ENCODE measurements around the gene LAMA3.
A peak's percentile ranks its signal among the peaks of the same experiment; 100 is the strongest.

The LAMA3 gene

GRCh38 chr18:23903971-23904370, 214.7 kb downstream of the LAMA3 start:
- Histone ChIP-seq H3K9ac (ENCODE audit: low read depth, low read length, poor library complexity) (no peak overlapping the region), H2BK120ac (ENCODE audit: low read depth, low read length) (no peak overlapping the region), H3K27me3 (ENCODE audit: control insufficient read depth in 3 of 3, insufficient read depth in 3 of 3, low read depth in 1 of 3, low read length in 3 of 3) (peaks cover 0 to 23% (median 0%) of the 10 kb centered on the region in 3 experiments), H3K4ac (ENCODE audit: low read length) (no peak overlapping the region), H4K91ac (ENCODE audit: low read depth, low read length, poor library complexity) (no peak overlapping the region), H3K27ac (replicated peaks; ENCODE audit: low read length) (no peak overlapping the region), H3K23ac (ENCODE audit: low read depth, low read length, poor library complexity) (peak overlapping the region; percentile 32), H2BK15ac (ENCODE audit: low read length) (no peak overlapping the region), H2BK5ac (ENCODE audit: low read length) (no peak overlapping the region), H4K8ac (ENCODE audit: low read depth, low read length) (no peak overlapping the region), H3K79me1 (ENCODE audit: low read depth, low read length) (no peaks in the 10 kb centered on the region), H3K18ac (ENCODE audit: low read length) (no peak overlapping the region), H3K14ac (ENCODE audit: low read length) (peak overlapping the region; percentile 39), H2BK12ac (ENCODE audit: low read length) (no peak overlapping the region), H3K4me1 (ENCODE audit: control insufficient read depth in 2 of 2, insufficient read depth in 1 of 2, low read depth in 1 of 2, low read length in 2 of 2) (no peaks in the 10 kb centered on the region), H3K4me3 (ENCODE audit: low read length in 2 of 2) (no peak overlapping the region), H3K4me2 (ENCODE audit: insufficient read depth, low read length, poor library complexity, severe bottlenecking) (no peak overlapping the region), H3K9me3 (replicated peaks in 1 of 2; ENCODE audit: control insufficient read depth in 2 of 2, insufficient read depth in 1 of 2, low read depth in 1 of 2, low read length in 2 of 2) (no peaks in the 10 kb centered on the region), H2AFZ (ENCODE audit: low read length) (no peak overlapping the region), H2AK5ac (ENCODE audit: low read depth, low read length) (no peak overlapping the region), H3K36me3 (replicated peaks in 1 of 2; ENCODE audit: control insufficient read depth in 2 of 2, insufficient read depth in 2 of 2, low read length in 2 of 2) (no peaks in the 10 kb centered on the region)
- WGBS, 2 donors (ENCODE audit: extremely low coverage in 2 of 2, insufficient read length in 2 of 2, insufficient replicate concordance in 1 of 2): no CpG with 5 or more reads among the region's 7 CpGs
- no peak for DNase-seq (ENCODE audit: low spot score)

- H4K91ac ChIP-seq (ENCODE audit: low read depth, low read length, poor library complexity): no peak overlapping the region
- H3K23ac ChIP-seq (ENCODE audit: low read depth, low read length, poor library complexity): no peak overlapping the region
- WGBS, 2 donors (ENCODE audit: extremely low coverage in 2 of 2, insufficient read length in 2 of 2, insufficient replicate concordance in 1 of 2): no CpG with 5 or more reads among the region's 2 CpGs
- no peaks in the 10 kb centered on the region for H3K4me1 ChIP-seq (ENCODE audit: control insufficient read depth in 2 of 2, insufficient read depth in 1 of 2, low read depth in 1 of 2, low read length in 2 of 2)
- no peak overlapping the region for H3K4ac ChIP-seq (ENCODE audit: low read length)
- H2AK5ac ChIP-seq (ENCODE audit: low read depth, low read length): no peak overlapping the region
- H3K36me3 ChIP-seq (replicated peaks in 1 of 2; ENCODE audit: control insufficient read depth in 2 of 2, insufficient read depth in 2 of 2, low read length in 2 of 2): no peaks in the 10 kb centered on the region
- no peak overlapping the region for H3K4me2 ChIP-seq (ENCODE audit: insufficient read depth, low read length, poor library complexity, severe bottlenecking)
- H2BK5ac ChIP-seq (ENCODE audit: low read length): no peak overlapping the region
- no peak overlapping the region for H2BK12ac ChIP-seq (ENCODE audit: low read length)
- no peak overlapping the region for H3K27ac ChIP-seq (replicated peaks; ENCODE audit: low read length)
- H3K79me1 ChIP-seq (ENCODE audit: low read depth, low read length): no peaks in the 10 kb centered on the region
- H3K9me3 ChIP-seq (replicated peaks in 1 of 2; ENCODE audit: control insufficient read depth in 2 of 2, insufficient read depth in 1 of 2, low read depth in 1 of 2, low read length in 2 of 2): no peaks in the 10 kb centered on the region
- H4K8ac ChIP-seq (ENCODE audit: low read depth, low read length): no peak overlapping the region
- H2BK15ac ChIP-seq (ENCODE audit: low read length): no peak overlapping the region
- H3K14ac ChIP-seq (ENCODE audit: low read length): no peak overlapping the region
- H3K18ac ChIP-seq (ENCODE audit: low read length): no peak overlapping the region
- DNase-seq (ENCODE audit: low spot score): no peak
- H2AFZ ChIP-seq (ENCODE audit: low read length): no peak overlapping the region
- no peak overlapping the region for H2BK120ac ChIP-seq (ENCODE audit: low read depth, low read length)
- H3K9ac ChIP-seq (ENCODE audit: low read depth, low read length, poor library complexity): no peak overlapping the region
- H3K27me3 ChIP-seq (ENCODE audit: control insufficient read depth in 3 of 3, insufficient read depth in 3 of 3, low read depth in 1 of 3, low read length in 3 of 3): peaks cover 0 to 15% (median 0%) of the 10 kb centered on the region in 3 experiments
- no peak overlapping the region for H3K4me3 ChIP-seq (ENCODE audit: low read length in 2 of 2)
Measured at GRCh38 chr18:23906658-23907057, 217.4 kb downstream of the LAMA3 start.

DNA sequence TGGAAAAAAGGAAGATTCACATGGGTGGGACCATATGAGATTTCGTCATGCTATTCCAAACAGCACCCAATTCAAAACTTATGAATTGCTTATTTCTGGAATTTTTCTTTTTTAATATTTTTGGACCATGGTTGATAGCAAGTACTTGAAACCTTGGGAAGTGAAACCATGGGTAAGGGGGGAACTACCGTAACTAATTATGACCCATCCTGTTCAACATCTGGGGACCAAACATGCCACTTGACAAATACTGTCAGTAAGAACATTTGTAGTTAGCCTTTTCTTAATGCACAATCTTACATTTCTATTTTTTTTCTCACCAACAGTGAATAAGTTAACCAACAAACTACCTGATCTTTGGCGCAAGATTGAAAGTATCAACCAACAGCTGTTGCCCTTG, 219.6 kb downstream of the LAMA3 start:
- no CpG with 5 or more reads among the region's 3 CpGs for WGBS, 2 donors (ENCODE audit: extremely low coverage in 2 of 2, insufficient read length in 2 of 2, insufficient replicate concordance in 1 of 2)
- no peak for DNase-seq (ENCODE audit: low spot score)
- H2BK5ac ChIP-seq (ENCODE audit: low read length): no peak overlapping the region

GRCh38 chr18:23910032-23910431, 220.8 kb downstream of the LAMA3 start:
- Histone ChIP-seq H3K4ac (ENCODE audit: low read length) (no peak overlapping the region), H2AFZ (ENCODE audit: low read length) (no peak overlapping the region), H3K14ac (ENCODE audit: low read length) (no peak overlapping the region), H2BK5ac (ENCODE audit: low read length) (no peak overlapping the region), H4K91ac (ENCODE audit: low read depth, low read length, poor library complexity) (no peak overlapping the region), H2AK5ac (ENCODE audit: low read depth, low read length) (no peak overlapping the region), H2BK120ac (ENCODE audit: low read depth, low read length) (no peak overlapping the region), H4K8ac (ENCODE audit: low read depth, low read length) (no peak overlapping the region), H3K4me2 (ENCODE audit: insufficient read depth, low read length, poor library complexity, severe bottlenecking) (no peak overlapping the region), H3K79me1 (ENCODE audit: low read depth, low read length) (no peaks in the 10 kb centered on the region), H3K18ac (ENCODE audit: low read length) (no peak overlapping the region), H3K27ac (replicated peaks; ENCODE audit: low read length) (no peak overlapping the region), H2BK12ac (ENCODE audit: low read length) (no peak overlapping the region), H3K4me3 (ENCODE audit: low read length in 2 of 2) (no peak overlapping the region), H3K23ac (ENCODE audit: low read depth, low read length, poor library complexity) (no peak overlapping the region), H3K9ac (ENCODE audit: low read depth, low read length, poor library complexity) (no peak overlapping the region), H3K9me3 (replicated peaks in 1 of 2; ENCODE audit: control insufficient read depth in 2 of 2, insufficient read depth in 1 of 2, low read depth in 1 of 2, low read length in 2 of 2) (no peaks in the 10 kb centered on the region), H3K4me1 (ENCODE audit: control insufficient read depth in 2 of 2, insufficient read depth in 1 of 2, low read depth in 1 of 2, low read length in 2 of 2) (no peaks in the 10 kb centered on the region), H2BK15ac (ENCODE audit: low read length) (no peak overlapping the region), H3K27me3 (ENCODE audit: control insufficient read depth in 3 of 3, insufficient read depth in 3 of 3, low read depth in 1 of 3, low read length in 3 of 3) (peaks cover 0 to 14% (median 0%) of the 10 kb centered on the region in 3 experiments), H3K36me3 (replicated peaks in 1 of 2; ENCODE audit: control insufficient read depth in 2 of 2, insufficient read depth in 2 of 2, low read length in 2 of 2) (no peaks in the 10 kb centered on the region)
- no CpG with 5 or more reads among the region's 2 CpGs for WGBS, 2 donors (ENCODE audit: extremely low coverage in 2 of 2, insufficient read length in 2 of 2, insufficient replicate concordance in 1 of 2)
- DNase-seq (ENCODE audit: low spot score): no peak

More for the DNA sequence above, 219.6 kb downstream of the LAMA3 start:
- Histone ChIP-seq H3K18ac (ENCODE audit: low read length) (no peak overlapping the region), H3K36me3 (replicated peaks in 1 of 2; ENCODE audit: control insufficient read depth in 2 of 2, insufficient read depth in 2 of 2, low read length in 2 of 2) (no peaks in the 10 kb centered on the region), H4K8ac (ENCODE audit: low read depth, low read length) (no peak overlapping the region), H4K91ac (ENCODE audit: low read depth, low read length, poor library complexity) (no peak overlapping the region), H3K23ac (ENCODE audit: low read depth, low read length, poor library complexity) (no peak overlapping the region), H3K14ac (ENCODE audit: low read length) (no peak overlapping the region), H3K4me1 (ENCODE audit: control insufficient read depth in 2 of 2, insufficient read depth in 1 of 2, low read depth in 1 of 2, low read length in 2 of 2) (no peaks in the 10 kb centered on the region), H3K9me3 (replicated peaks in 1 of 2; ENCODE audit: control insufficient read depth in 2 of 2, insufficient read depth in 1 of 2, low read depth in 1 of 2, low read length in 2 of 2) (no peaks in the 10 kb centered on the region), H2BK12ac (ENCODE audit: low read length) (no peak overlapping the region), H2AFZ (ENCODE audit: low read length) (no peak overlapping the region), H3K27me3 (ENCODE audit: control insufficient read depth in 3 of 3, insufficient read depth in 3 of 3, low read depth in 1 of 3, low read length in 3 of 3) (peaks cover 0 to 17% (median 0%) of the 10 kb centered on the region in 3 experiments), H3K9ac (ENCODE audit: low read depth, low read length, poor library complexity) (no peak overlapping the region), H3K79me1 (ENCODE audit: low read depth, low read length) (no peaks in the 10 kb centered on the region), H3K4ac (ENCODE audit: low read length) (no peak overlapping the region), H2AK5ac (ENCODE audit: low read depth, low read length) (no peak overlapping the region), H3K4me3 (ENCODE audit: low read length in 2 of 2) (no peak overlapping the region), H2BK15ac (ENCODE audit: low read length) (no peak overlapping the region), H3K27ac (replicated peaks; ENCODE audit: low read length) (no peak overlapping the region), H3K4me2 (ENCODE audit: insufficient read depth, low read length, poor library complexity, severe bottlenecking) (no peak overlapping the region), H2BK120ac (ENCODE audit: low read depth, low read length) (no peak overlapping the region)

All from neuronal stem cell (in vitro differentiated cells).